HG03280 (cell line): ENCODE measurements around the gene DBH.
"Not testable (repeated sequence)": the region's sequence is repeated elsewhere in the genome, so short reads cannot be mapped to it uniquely, and the experiment has no call there.

Experiments used
- ATAC-seq: cut with Tn5 transposase; IDR thresholded peaks from one replicate; pipeline ENCODE4 v1.9.1; 2021; ENCODE audit warnings: mild to moderate bottlenecking, moderate library complexity; ENCODE audit not compliant: unreplicated experiment

Gene DBH

GRCh38 chr9:133619791-133620190, 16.4 kb upstream of the DBH start:
- no peak for ATAC-seq

- ATAC-seq: no peak
These were observed 14.4 kb upstream of the DBH start for GRCh38 chr9:133621725-133622267.

GRCh38 chr9:133622555-133622954, 13.6 kb upstream of the DBH start:
- ATAC-seq: no peak

- not testable (repeated sequence) for ATAC-seq
These were observed 10.2 kb upstream of the DBH start for GRCh38 chr9:133626008-133626407.

- ATAC-seq: no peak
These were observed 8.8 kb upstream of the DBH start for GRCh38 chr9:133627341-133627740.

GRCh38 chr9:133628766-133629165, 7.4 kb upstream of the DBH start:
- ATAC-seq: no peak

- no peak for ATAC-seq
These were observed 6.7 kb upstream of the DBH start for GRCh38 chr9:133629221-133630110.

- ATAC-seq: no peak
These were observed 5.1 kb upstream of the DBH start for GRCh38 chr9:133631111-133631510.

GRCh38 chr9:133632806-133633680, 3.1 kb upstream of the DBH start:
- ATAC-seq: no peak

GRCh38 chr9:133633681-133634080, 2.5 kb upstream of the DBH start:
- no peak for ATAC-seq

- no peak for ATAC-seq
These were observed 2.0 kb upstream of the DBH start for GRCh38 chr9:133634081-133634691.

- no peak for ATAC-seq
These were observed 1.1 kb upstream of the DBH start for GRCh38 chr9:133635098-133635497.

GRCh38 chr9:133636902-133637301, 739 bp downstream of the DBH start:
- ATAC-seq: no peak

GRCh38 chr9:133637451-133638055, 1.4 kb downstream of the DBH start:
- ATAC-seq: no peak

GRCh38 chr9:133638076-133638475, 1.9 kb downstream of the DBH start:
- no peak for ATAC-seq

GRCh38 chr9:133638711-133639110, 2.5 kb downstream of the DBH start:
- ATAC-seq: no peak

GRCh38 chr9:133639613-133640012, 3.5 kb downstream of the DBH start:
- no peak for ATAC-seq

GRCh38 chr9:133640160-133640559, 4.0 kb downstream of the DBH start:
- no peak for ATAC-seq

- ATAC-seq: no peak
These were observed 4.6 kb downstream of the DBH start for GRCh38 chr9:133640580-133641395.

GRCh38 chr9:133641396-133641655, 5.2 kb downstream of the DBH start:
- ATAC-seq: no peak
